ENCODE data around the gene MECP2.

Gene MECP2

GRCh38 chrX:154125391-154126040, 28.0 kb upstream of the MECP2 start:
- Histone ChIP-seq H3K27me3 (ENCODE audit: low read length) (no peaks in the 10 kb centered on the region), H3K9me3 (ENCODE audit: insufficient read depth, low read length) (no peaks in the 10 kb centered on the region), H3F3A (ENCODE audit: insufficient read depth) (no peaks in the 10 kb centered on the region), H3K4me2 (ENCODE audit: low read depth, low read length, poor library complexity, severe bottlenecking) (no peak overlapping the region), H3K79me2 (ENCODE audit: insufficient read depth, low read length) (no peaks in the 10 kb centered on the region), H3K9ac (ENCODE audit: low read length) (no peak overlapping the region), H4K20me1 (ENCODE audit: low read depth, low read length) (no peaks in the 10 kb centered on the region), H3K27ac (ENCODE audit: low read depth, low read length) (no peak overlapping the region), H3K4me3 (ENCODE audit: insufficient read depth, low read length, poor library complexity, severe bottlenecking) (no peak overlapping the region), H3K9me2 (replicated peaks; ENCODE audit: insufficient read depth, low read length) (no peaks in the 10 kb centered on the region), H3K36me3 (ENCODE audit: low read length) (no peaks in the 10 kb centered on the region), H2AFZ (ENCODE audit: low read depth, low read length, severe bottlenecking) (no peak overlapping the region)
- TF ChIP-seq EZH2phosphoT487 (conservative IDR thresholded peaks at IDR 0.05; ENCODE audit: low read length), result no peak
- no peak for TF ChIP-seq CTCF (IDR thresholded peaks at IDR 0.05; ENCODE audit: insufficient read depth, low read length, poor library complexity, severe bottlenecking)

- no peak overlapping the region for H3K9ac ChIP-seq (ENCODE audit: low read length)
- no peaks in the 10 kb centered on the region for H3K9me3 ChIP-seq (ENCODE audit: insufficient read depth, low read length)
- no peaks in the 10 kb centered on the region for H3K36me3 ChIP-seq (ENCODE audit: low read length)
- no peaks in the 10 kb centered on the region for H3K79me2 ChIP-seq (ENCODE audit: insufficient read depth, low read length)
- TF ChIP-seq CTCF (IDR thresholded peaks at IDR 0.05; ENCODE audit: insufficient read depth, low read length, poor library complexity, severe bottlenecking) (no peak), EZH2phosphoT487 (conservative IDR thresholded peaks at IDR 0.05; ENCODE audit: low read length) (no peak)
- H2AFZ ChIP-seq (ENCODE audit: low read depth, low read length, severe bottlenecking), result no peak overlapping the region
- no peak overlapping the region for H3K4me2 ChIP-seq (ENCODE audit: low read depth, low read length, poor library complexity, severe bottlenecking)
- no peaks in the 10 kb centered on the region for H3F3A ChIP-seq (ENCODE audit: insufficient read depth)
- H3K27me3 ChIP-seq (ENCODE audit: low read length), result no peaks in the 10 kb centered on the region
- H4K20me1 ChIP-seq (ENCODE audit: low read depth, low read length), result no peaks in the 10 kb centered on the region
- no peak overlapping the region for H3K4me3 ChIP-seq (ENCODE audit: insufficient read depth, low read length, poor library complexity, severe bottlenecking)
- no peak overlapping the region for H3K27ac ChIP-seq (ENCODE audit: low read depth, low read length)
- no peaks in the 10 kb centered on the region for H3K9me2 ChIP-seq (replicated peaks; ENCODE audit: insufficient read depth, low read length)
Measured at GRCh38 chrX:154123241-154124219, 26.0 kb upstream of the MECP2 start.

DNA sequence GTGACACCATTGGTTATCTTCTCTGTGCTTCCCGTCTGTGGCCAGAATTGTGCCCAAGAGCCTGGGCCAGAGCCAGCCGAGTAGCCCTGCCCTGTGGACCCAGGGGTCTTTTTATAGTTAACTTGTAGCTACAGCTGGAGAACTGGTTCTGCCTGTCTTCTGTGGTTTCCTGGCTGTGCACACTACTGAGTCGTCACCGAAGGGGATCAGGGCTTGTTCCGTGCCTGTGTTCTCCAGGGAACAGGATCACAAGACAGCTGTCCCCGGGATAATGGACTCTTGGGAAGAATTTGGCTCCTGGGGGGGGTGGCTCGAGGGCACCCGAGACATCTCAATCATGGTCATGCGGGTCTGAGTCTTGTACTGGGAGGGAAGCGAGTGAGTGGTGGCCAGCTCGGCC, 24.4 kb upstream of the MECP2 start:
- H3K4me3 ChIP-seq (ENCODE audit: insufficient read depth, low read length, poor library complexity, severe bottlenecking), result no peak overlapping the region
- H3K27me3 ChIP-seq (ENCODE audit: low read length), result no peaks in the 10 kb centered on the region
- H3K79me2 ChIP-seq (ENCODE audit: insufficient read depth, low read length), result no peaks in the 10 kb centered on the region
- H3F3A ChIP-seq (ENCODE audit: insufficient read depth), result no peaks in the 10 kb centered on the region
- H2AFZ ChIP-seq (ENCODE audit: low read depth, low read length, severe bottlenecking), result no peak overlapping the region
- no peaks in the 10 kb centered on the region for H4K20me1 ChIP-seq (ENCODE audit: low read depth, low read length)
- H3K27ac ChIP-seq (ENCODE audit: low read depth, low read length), result no peak overlapping the region
- no peak overlapping the region for H3K4me2 ChIP-seq (ENCODE audit: low read depth, low read length, poor library complexity, severe bottlenecking)
- H3K9me2 ChIP-seq (replicated peaks; ENCODE audit: insufficient read depth, low read length), result no peaks in the 10 kb centered on the region
- no peaks in the 10 kb centered on the region for H3K9me3 ChIP-seq (ENCODE audit: insufficient read depth, low read length)
- no peak overlapping the region for H3K9ac ChIP-seq (ENCODE audit: low read length)
- H3K36me3 ChIP-seq (ENCODE audit: low read length), result no peaks in the 10 kb centered on the region
- no peak for TF ChIP-seq EZH2phosphoT487 (conservative IDR thresholded peaks at IDR 0.05; ENCODE audit: low read length)
- TF ChIP-seq CTCF (IDR thresholded peaks at IDR 0.05; ENCODE audit: insufficient read depth, low read length, poor library complexity, severe bottlenecking), result no peak
